NCI-H2196 treated with DMSO at 0.1 percent for 48 hours (cell line): ENCODE results near the gene NKX1-1.
"Not testable (repeated sequence)": the region's sequence is repeated elsewhere in the genome, so short reads cannot be mapped to it uniquely, and the experiment has no call there.

Source experiments
- DNase-seq: peaks from one replicate; lab custom pipeline; 2025; ENCODE audit not compliant: unreplicated experiment; lab: John Stamatoyannopoulos, UW

NKX1-1 gene

GRCh38 chr4:1405636-1406393 lies 427 bp downstream of the NKX1-1 start:
- no peak for DNase-seq

- no peak for DNase-seq
These were observed 997 bp downstream of the NKX1-1 start for GRCh38 chr4:1405254-1405635.

- DNase-seq: no peak
These were observed 1.5 kb downstream of the NKX1-1 start for GRCh38 chr4:1404573-1405253.

GRCh38 chr4:1403591-1404572 lies 2.4 kb downstream of the NKX1-1 start:
- no peak for DNase-seq

- no peak for DNase-seq
These were observed 3.1 kb downstream of the NKX1-1 start for GRCh38 chr4:1403177-1403583.

- DNase-seq: no peak
These were observed 3.6 kb downstream of the NKX1-1 start for GRCh38 chr4:1402516-1403091.

GRCh38 chr4:1402021-1402515 lies 4.2 kb downstream of the NKX1-1 start:
- DNase-seq: no peak

- no peak for DNase-seq
These were observed 4.7 kb downstream of the NKX1-1 start for GRCh38 chr4:1401409-1402020.

- DNase-seq: no peak
These were observed 5.3 kb downstream of the NKX1-1 start for GRCh38 chr4:1400831-1401408.

GRCh38 chr4:1400191-1400805 lies 5.9 kb downstream of the NKX1-1 start:
- no peak for DNase-seq

- DNase-seq: no peak
These were observed 6.6 kb downstream of the NKX1-1 start for GRCh38 chr4:1399508-1400190.

- DNase-seq: no peak
These were observed 7.3 kb downstream of the NKX1-1 start for GRCh38 chr4:1398681-1399507.

GRCh38 chr4:1396806-1397455 lies 9.3 kb downstream of the NKX1-1 start:
- no peak for DNase-seq

- no peak for DNase-seq
These were observed 10.1 kb downstream of the NKX1-1 start for GRCh38 chr4:1395941-1396805.

- not testable (repeated sequence) for DNase-seq
These were observed 10.8 kb downstream of the NKX1-1 start for GRCh38 chr4:1395389-1395820.

- not testable (repeated sequence) for DNase-seq
These were observed 11.5 kb downstream of the NKX1-1 start for GRCh38 chr4:1394554-1395388.
